Measurements from ENCODE around the gene ST6GALNAC3. TPM values are rescaled to one million over a fixed set of nuclear protein-coding genes. Genes with fewer than 3 reads are reported as not detected.
"Not testable (repeated sequence)": the region's sequence is repeated elsewhere in the genome, so short reads cannot be mapped to it uniquely, and the experiment has no call there.

The ST6GALNAC3 gene
- total RNA-seq, 4 donors from 2014 or later: 1.00 to 5.7 (median 1.9) TPM; not detected in 1

- no peak for DNase-seq
- Histone ChIP-seq H3K27ac (no peak overlapping the region), H3K4me1 (no peaks in the 10 kb centered on the region), H3K4me3 (no peak overlapping the region), H3K36me3 (no peaks in the 10 kb centered on the region), H3K27me3 (no peaks in the 10 kb centered on the region), H3K9me3 (no peaks in the 10 kb centered on the region)
- in situ Hi-C loops (cut with MboI; ENCODE audit: low pct_ligation_motif_present in 1 of 4, low pct_unique_long_range_greater_than_20kb in 1 of 4, low sequenced_read_pairs in 3 of 4) (no loop called here), intact Hi-C loops (cut with DNase I; ENCODE audit: low total_unique reads) (no loop called here)
- WGBS, 2 donors (ENCODE audit: low coverage in 1 of 2): 80 to 84% methylated on average over 4 to 5 of the region's 5 CpGs
- TF ChIP-seq EP300 (IDR thresholded peaks at IDR 0.05; ENCODE audit: low read depth): no peak
- no peak for TF ChIP-seq POLR2AphosphoS5 (IDR thresholded peaks at IDR 0.05)
- TF ChIP-seq POLR2A (IDR thresholded peaks at IDR 0.05): no peak
- no peak for TF ChIP-seq CTCF (IDR thresholded peaks at IDR 0.05)
Measured at GRCh38 chr1:76644139-76644538, 569.6 kb downstream of the ST6GALNAC3 start.

- H3K9me3 ChIP-seq: peaks cover 6 to 11% of the 10 kb centered on the region in 2 donors
- H3K4me3 ChIP-seq; in situ Hi-C loops (cut with MboI; ENCODE audit: low pct_ligation_motif_present in 1 of 4, low pct_unique_long_range_greater_than_20kb in 1 of 4, low sequenced_read_pairs in 3 of 4); H3K27ac ChIP-seq; H3K36me3 ChIP-seq; H3K27me3 ChIP-seq; intact Hi-C loops (cut with DNase I; ENCODE audit: low total_unique reads); DNase-seq; H3K4me1 ChIP-seq: not testable (repeated sequence)
- 81 to 90% methylated on average over 2 to 5 of the region's 5 CpGs for WGBS, 2 donors (ENCODE audit: low coverage in 1 of 2)
Measured at GRCh38 chr1:76652860-76653259, 578.3 kb downstream of the ST6GALNAC3 start.

DNA sequence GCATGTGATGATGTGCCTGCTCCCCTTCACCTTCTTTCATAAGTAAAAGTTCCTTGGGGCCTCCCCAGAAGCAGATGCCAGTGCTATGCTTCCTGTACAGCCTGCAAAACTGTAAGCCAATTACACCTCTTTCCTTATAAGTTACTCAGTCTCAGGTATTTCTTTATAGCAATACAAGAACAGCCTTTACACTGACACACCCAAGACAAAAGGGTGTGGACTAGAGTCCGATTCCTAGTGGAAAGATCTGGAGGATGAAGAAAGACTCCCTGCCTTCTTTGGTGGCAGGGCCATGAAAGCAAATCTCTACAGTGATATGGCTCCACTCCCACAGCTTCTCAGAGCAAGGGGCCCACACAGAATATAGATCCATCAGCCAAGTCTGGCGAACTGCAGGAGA is 583.1 kb downstream of the ST6GALNAC3 start:
- DNase-seq: no peak
- WGBS, 2 donors (ENCODE audit: low coverage in 1 of 2): 67% methylated on average over 2 of the region's 2 CpGs; no CpG with 5 or more reads in 1 of the 2 donors
- peaks cover 0 to 6% (median 0%) of the 10 kb centered on the region in 4 donors for H3K4me1 ChIP-seq

GRCh38 chr1:76659171-76659940 is 584.8 kb downstream of the ST6GALNAC3 start:
- H3K4me1 ChIP-seq: peaks cover 0 to 6% (median 0%) of the 10 kb centered on the region in 4 donors
- H3K27ac ChIP-seq: no peak overlapping the region
- intact Hi-C loops (cut with DNase I; ENCODE audit: low total_unique reads): no loop called here
- TF ChIP-seq POLR2A (IDR thresholded peaks at IDR 0.05) (no peak), EP300 (IDR thresholded peaks at IDR 0.05; ENCODE audit: low read depth) (no peak), CTCF (IDR thresholded peaks at IDR 0.05) (no peak), POLR2AphosphoS5 (IDR thresholded peaks at IDR 0.05) (no peak)
- no peaks in the 10 kb centered on the region for H3K27me3 ChIP-seq
- WGBS, 2 donors (ENCODE audit: low coverage in 1 of 2): 72% methylated on average over 3 to 4 of the region's 4 CpGs
- no peak for DNase-seq
- in situ Hi-C loops (cut with MboI; ENCODE audit: low pct_ligation_motif_present in 1 of 4, low pct_unique_long_range_greater_than_20kb in 1 of 4, low sequenced_read_pairs in 3 of 4): no loop called here
- no peak overlapping the region for H3K4me3 ChIP-seq
- H3K9me3 ChIP-seq: no peaks in the 10 kb centered on the region
- H3K36me3 ChIP-seq: no peaks in the 10 kb centered on the region

More for the DNA sequence above, 583.1 kb downstream of the ST6GALNAC3 start:
- intact Hi-C loops (cut with DNase I; ENCODE audit: low total_unique reads): no loop called here
- Histone ChIP-seq H3K27me3 (no peaks in the 10 kb centered on the region), H3K27ac (peak overlapping the region in 2 of 4 donors; percentile 52 to 63), H3K9me3 (no peaks in the 10 kb centered on the region), H3K36me3 (no peaks in the 10 kb centered on the region), H3K4me3 (no peak overlapping the region)
- TF ChIP-seq EP300 (IDR thresholded peaks at IDR 0.05; ENCODE audit: low read depth): no peak
- TF ChIP-seq POLR2AphosphoS5 (IDR thresholded peaks at IDR 0.05): no peak
- TF ChIP-seq CTCF (IDR thresholded peaks at IDR 0.05): no peak
- in situ Hi-C loops (cut with MboI; ENCODE audit: low pct_ligation_motif_present in 1 of 4, low pct_unique_long_range_greater_than_20kb in 1 of 4, low sequenced_read_pairs in 3 of 4): no loop called here
